ENCODE data around the gene DDX24.

DDX24 gene

DNA sequence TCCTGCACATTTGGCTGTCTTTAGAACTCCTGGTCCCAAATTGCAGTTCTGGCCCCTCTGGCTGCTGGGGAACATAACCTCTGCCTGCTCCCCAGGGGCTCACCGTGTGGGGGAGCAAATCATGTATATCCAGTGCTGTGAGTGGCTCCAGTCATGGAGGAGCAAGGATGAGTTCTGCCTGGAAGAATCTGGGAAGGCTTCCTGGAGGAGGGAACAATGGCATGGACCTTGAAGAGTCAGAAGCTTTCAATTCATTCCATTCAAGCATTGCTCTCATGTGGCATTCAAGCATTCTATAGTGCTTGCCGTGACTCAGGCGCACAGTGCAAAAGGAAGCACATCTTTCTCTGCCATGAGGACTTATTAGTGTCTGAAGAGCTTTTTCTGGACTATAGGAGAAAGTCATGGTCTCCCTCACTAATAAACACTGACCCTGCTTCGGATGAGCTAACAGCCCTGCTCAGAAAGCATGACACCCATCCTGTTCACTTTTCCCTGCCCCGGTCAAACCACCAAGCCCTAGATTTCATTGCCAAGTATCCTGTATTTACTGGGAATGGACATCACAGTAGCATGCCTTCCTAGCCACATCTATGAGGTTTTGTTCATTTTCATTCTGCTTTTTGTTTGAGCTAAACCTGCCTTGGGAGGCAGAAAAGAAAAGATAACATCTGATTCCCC, 33.0 kb upstream of the DDX24 start:
- DNase-seq: no peak

DNA sequence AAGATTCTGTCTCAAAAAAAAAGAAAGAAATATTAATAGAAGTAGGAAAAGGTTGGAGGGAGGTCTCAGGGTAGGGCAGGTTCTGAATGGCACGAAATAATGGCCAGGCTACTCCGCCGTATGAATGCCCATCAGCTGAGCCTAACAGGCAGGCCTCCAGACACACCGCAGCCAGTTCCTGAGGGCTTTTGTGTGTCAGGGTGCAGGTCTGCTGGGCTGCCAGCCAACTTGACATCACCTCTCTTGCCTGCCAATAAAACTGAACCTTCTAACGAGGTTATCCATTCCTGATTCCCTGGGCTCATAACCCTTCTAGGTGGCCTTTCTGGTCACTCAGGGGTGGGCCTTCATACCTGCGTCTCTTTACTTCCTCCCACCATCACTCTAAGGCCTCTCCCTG, 32.5 kb upstream of the DDX24 start:
- DNase-seq: no peak

DNA sequence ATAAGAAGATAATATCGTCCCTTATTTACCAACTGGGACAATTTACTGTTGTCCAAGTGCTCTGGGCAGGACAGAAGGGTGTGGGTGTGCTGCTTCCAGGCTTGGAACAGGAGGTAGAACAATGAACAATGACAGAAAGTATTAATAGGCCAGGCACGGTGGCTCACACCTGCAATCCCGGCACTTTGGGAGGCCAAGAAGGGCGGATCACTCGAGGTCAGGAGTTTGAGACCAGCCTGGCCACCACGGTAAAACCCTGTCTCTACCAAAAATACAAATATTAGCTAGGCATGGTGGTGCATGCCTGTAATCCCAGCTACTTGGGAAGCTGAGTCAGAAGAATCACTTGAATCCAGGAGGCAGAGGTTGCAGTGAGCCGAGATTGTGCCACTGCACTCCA, 32.1 kb upstream of the DDX24 start:
- no peak for DNase-seq

DNA sequence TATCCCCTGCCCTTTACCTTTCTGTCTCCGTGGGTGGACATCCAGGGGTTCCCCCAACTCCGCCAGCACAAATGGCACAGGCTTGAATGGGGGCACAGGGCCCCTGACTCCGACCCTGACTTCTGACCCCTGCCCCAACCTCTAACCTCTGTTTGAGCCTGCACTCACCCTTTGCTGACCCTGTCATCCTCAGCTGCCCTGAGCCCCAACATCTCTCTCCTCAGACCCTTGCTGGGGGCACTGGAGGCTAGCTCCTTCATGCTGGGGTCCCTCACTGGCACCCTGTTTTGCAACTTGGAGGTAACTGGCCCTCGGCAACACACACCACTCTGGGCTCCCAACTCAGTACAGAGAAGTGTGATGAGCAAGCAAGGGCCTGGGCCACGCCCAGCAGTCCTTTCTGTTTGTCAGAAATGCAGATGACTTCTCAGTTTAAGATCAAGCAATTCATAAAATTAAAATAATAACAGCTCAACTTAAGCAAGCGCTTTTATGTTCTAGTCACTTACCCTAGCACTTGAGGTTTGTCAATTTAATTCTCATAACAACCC, 31.6 kb upstream of the DDX24 start:
- no peak for DNase-seq

DNA sequence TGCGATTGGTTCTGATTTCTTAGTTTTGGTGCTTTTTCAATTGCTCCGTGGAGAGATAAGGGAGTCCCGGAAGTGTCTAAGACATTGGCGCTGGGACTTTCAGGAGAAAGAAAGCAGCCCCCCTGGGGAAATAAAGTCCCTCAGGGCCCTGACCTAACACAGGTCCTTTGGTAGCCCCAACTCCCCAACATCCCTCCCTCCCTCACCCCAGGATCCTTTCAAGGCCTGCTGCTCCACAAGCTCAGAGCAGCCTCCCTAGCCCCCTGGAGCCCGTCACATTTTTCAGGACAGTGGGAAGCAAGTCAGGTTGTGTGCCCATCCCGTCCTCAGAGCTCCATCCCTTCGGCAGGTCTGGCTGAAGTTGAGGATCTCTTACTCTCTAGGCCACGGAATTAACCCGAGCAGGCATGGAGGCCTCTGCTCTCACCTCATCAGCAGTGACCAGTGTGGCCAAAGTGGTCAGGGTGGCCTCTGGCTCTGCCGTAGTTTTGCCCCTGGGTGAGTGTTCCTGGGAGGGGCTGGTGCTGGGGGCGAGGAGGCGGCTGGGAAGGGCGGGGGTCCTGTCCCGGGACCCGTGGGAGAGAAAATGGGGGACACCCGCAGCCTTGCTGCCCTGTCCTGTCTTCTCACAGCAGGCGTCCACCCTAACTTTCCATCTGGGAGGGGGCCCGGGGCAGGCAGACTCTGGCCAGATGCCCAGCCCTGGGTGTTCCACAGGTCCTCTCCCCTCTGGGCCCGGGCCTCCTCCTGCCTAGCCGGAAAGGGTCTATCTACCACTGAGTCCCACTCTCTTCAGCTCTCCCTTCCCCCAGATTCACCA, 30.5 kb upstream of the DDX24 start:
- no peak for DNase-seq

DNA sequence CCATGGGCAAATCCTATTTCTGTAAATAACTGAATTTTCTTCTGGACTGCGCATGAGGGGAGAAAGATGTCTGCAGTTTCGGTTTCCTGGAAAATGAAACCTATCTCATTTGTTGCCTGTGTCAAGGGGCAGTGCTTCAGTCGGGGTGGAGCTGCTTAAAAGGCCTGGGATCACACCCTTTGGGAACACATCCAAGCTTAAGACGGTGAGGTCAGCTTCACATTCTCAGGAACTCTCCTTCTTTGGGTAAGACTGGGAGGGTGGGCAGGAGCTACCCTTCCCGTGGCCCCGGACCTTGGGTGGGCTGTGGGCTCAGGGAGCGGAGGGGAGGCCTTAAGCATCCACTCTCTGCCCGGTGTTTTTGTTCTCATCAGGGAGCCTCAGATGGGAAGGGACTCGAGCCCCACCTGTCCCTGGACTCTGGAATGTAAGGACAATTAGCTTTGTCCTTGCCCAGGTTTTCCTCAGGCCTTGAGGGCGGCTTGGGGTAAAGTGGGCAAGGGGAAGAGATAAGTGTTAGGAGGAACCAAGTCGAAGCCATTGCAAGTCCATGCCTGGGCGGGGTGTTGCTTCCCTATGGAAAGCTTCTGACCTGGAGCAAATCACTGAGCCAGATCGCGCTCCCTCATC, 29.7 kb upstream of the DDX24 start, which contains the start of gene IFI27:
TSS of gene IFI27 (plus strand) at position 185 of the 630 bp plus-strand sequence.
- no peak for DNase-seq

DNA sequence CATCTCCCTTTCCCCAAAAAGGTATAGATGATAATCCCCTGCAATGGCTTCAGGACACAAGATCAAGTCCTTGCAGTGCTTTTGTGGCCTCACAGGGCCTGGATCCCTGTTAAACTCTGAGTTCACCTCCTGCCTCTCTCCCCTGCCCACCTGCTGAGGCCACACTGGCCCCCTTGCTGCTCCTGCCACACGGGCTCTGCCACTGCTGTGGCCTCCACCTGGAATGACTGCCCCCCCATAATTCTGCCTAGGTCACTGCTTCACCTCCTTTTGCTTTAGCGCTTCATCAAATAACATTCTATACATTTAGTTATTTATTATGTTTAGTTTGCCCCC, 28.9 kb upstream of the DDX24 start:
- DNase-seq: no peak

DNA sequence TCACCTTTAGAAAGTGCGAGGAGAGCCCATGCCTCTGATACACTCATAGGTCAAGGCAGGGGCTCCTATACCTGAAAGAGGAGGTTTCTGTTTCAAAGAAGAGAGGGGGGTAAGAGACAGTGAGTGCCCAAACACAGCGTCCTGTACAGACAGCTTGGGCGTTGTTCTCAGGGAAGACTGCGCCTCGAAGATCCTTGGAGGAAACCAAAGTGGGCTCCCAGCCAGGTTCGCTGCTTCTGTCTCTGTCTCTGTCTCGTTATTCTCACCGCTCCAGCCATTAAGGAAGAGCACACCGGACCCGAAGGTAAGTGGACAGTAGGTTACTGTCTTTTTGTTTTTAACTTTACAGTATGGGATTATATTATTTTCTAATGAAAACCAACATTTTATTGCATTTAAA, 23.7 kb upstream of the DDX24 start:
- no peak for DNase-seq

DNA sequence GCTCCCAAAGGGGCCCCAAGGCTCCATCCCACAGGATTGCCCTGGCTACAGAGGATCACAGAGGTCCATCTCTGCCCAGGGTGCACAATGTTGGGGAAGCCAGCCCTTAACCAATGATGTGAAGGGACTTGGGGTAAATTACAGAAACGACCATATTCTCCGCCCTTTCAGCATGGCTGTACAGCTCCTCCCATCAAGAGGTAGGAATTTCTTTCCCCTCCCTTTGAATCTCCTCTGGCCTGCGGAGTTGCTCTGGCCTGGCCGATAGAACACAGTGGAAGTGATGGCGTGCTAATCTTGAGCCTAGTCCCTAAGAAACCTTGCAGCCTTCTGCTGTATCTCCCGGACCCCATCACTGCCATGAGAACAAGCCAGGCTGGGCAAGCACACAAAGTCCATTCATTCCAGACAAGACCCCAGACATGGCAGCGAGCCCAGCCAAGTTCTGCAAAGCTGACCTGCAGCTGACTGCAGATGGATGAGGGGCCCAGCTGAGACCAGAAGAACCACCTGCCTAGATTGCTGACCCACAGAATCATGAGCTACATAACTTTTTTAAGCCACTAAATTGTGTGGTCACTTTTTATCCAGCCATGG, 22.6 kb upstream of the DDX24 start:
- no peak for DNase-seq

DNA sequence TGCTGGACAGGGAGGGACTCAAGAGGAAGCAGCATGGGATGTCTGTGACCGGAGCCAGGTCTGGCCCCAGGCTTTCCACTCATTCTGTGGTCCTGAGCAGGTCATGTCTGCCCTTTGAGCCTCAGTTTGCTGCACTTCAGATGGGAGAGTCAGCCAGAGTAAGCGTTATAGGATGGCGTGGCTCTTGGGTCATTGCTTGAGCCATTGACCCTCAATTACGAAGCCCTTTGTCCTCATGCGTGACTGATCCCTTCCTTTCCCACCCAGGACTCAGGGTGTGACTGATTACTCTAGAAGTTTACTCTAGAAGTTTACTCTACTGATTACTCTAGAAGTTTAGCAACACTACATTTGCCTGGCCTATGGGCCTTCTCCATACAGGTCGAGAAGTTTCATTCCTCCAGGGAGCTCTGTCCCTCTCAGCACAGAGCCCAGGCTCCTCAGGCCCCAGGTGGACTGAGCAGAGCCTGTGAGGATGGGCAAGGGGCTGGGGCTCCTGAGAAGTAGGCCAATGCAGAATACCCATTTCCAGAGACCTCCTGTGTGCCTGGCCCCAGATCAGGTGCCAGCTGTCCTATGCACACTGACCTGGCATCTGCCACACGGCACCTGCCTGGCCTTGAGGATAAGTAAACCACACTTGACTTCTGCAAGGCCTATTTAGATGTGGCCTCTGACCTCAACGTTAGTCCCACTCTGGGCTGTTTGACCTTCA, 21.9 kb upstream of the DDX24 start:
- no peak for DNase-seq

DNA sequence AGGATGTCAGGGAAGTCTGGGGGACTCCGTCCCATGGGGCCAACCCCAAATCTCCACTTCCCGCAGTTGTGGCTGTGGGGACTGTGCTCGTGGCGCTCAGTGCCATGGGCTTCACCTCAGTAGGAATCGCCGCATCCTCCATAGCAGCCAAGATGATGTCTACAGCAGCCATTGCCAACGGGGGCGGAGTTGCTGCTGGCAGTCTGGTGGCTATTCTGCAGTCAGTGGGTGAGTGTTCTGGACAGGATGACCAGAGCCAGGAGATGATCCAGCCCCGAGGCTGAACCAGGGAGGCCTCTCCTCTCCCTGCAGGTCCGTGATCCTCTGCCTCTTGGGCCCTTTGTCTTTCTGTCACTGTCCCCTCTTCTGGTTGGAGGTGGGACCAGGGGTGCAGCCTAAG, 20.7 kb upstream of the DDX24 start:
- DNase-seq: no peak

DNA sequence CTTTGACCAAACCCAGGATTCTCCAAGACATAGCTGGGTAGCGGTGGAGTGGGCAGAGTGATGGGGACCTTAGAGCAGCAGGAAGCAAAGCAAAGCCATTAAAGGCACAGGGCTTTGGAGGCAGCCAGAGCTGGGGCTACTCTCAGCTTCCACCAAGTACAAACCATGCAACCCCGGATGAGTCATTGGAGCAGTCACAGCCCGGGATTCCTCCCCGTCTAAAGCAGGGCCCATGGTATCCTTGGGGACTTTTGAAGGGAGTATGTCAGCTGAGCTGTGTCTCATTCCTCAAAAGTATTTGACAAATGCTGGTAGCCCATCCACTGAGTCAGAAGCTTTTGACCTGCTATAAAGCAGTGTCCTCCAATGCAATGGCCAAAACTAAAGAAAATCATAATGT, 19.8 kb upstream of the DDX24 start:
- no peak for DNase-seq

DNA sequence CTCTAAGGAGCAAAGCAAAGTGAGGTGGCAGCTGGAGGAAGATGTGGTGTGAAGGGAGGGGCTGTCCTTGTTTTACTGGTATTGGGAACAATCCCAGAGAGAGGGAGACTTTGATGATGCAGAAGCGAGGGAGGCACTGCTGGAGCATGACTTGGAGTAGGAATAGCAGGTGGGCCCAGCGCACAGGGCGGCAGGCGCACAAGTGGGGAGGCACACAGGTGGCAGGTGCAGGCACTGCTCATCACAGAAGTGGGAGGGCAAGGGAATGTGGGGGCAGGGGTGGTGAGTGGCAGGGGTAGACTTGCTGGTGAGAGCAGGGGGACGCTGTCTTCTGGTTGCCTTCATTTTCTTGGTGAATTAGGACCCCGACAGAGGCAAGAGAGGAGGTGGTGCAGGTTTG, 18.0 kb upstream of the DDX24 start:
- DNase-seq: no peak

DNA sequence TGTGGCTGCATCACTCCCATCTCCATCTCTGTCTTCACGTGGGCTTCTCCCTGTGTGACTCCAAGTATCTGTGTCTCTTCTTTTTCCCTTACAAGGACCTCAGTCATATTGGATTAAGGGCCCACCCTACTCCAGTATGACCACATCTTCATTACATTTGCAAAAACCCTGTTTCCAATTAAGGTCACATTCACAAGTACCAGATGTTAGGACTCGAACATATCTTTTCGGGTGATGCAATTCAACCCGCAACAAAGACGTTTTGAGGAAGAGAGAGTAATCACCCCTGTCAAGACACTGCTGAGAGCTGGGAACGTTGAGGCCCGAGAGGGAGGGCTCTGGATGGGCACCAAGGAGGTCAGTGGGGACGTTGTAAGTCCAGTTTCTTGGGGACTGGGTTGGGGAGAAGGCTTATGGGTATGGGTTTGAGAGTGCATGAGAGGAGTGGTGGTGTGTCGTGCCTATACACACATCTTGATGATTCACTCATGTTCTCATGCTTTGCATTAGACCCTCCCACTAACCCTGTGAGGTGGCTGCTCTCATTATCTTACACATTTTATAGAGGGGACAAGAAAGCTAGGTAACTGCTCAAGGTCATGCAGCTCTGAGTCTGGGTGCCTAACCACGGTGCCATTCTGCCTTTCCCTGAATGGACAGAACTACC, 17.5 kb upstream of the DDX24 start:
- DNase-seq: no peak

DNA sequence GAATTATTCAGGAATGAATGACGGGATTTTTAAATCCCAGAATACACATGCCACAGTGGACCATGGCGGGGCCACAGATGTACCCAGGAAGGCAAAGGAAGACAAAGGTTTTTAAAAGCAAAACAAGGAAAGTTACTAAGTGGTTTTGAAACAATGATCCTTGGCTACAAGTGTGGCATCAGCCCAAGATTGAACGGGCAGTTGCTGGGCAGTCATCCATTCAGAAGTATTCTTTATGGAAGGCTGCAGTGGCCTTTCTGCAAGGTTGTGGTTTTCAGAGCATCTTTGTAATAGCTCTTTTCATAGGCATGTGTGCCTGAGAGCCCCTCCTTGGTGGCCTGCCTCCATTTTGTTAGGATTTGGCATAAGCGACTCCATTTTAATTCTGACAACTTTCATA, 16.1 kb upstream of the DDX24 start:
- no peak for DNase-seq

DNA sequence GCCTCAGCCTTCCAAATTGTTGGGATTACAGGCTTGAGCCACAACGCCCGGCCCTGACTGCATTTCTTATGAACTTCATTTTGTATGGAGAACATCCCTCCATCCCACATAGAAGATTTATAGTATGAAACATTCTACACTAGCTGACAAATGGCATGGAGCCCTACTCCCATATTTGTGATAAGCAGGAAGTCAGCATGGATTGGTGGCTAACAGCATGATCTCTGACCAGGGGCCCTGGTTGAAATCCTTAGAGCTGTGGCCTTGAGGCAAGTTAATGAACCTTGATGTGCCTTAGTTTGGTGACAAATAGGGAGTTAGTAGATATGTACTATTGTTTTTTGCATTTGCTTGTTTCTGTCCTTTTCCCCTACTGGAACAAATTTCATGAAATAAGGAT, 12.4 kb upstream of the DDX24 start:
- DNase-seq: no peak

DNA sequence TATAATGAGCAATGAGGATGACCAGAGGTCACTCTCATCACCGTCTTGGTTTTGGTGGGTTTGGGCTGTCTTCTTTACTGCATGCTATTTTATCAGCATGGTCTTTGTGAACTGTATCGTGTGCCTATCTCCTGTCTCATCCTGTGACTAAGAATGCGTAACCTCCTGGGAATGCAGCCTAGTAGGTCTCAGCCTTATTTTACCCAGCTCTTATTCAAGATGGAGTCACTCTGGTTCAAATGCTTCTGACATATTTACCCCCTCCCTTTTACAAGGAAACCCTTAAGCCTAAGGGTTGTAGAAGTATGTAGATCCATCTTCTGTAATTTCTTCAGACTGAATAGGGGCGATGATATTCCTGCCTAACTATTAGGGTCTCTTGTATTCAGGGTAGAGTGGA, 8.5 kb upstream of the DDX24 start:
- no peak for DNase-seq

DNA sequence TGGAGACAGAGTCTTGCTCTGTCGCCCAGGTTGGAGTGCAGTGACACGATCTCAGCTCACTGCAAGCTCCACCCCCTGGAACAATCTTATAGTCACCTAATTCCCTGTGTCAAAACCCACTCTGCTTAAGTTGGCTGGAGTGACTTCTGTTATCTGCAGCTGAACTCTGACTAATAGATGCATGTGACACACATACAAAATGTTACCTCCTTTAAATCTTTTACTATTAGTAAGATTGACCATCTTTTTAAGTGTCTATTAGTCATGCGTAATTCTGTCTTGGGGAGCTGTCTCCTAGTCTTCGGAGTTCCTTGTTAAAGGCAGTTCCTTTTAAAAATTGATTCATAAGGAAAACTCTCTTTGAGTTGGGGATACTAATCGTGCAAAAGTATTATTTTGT, 7.5 kb upstream of the DDX24 start:
- DNase-seq: no peak

DNA sequence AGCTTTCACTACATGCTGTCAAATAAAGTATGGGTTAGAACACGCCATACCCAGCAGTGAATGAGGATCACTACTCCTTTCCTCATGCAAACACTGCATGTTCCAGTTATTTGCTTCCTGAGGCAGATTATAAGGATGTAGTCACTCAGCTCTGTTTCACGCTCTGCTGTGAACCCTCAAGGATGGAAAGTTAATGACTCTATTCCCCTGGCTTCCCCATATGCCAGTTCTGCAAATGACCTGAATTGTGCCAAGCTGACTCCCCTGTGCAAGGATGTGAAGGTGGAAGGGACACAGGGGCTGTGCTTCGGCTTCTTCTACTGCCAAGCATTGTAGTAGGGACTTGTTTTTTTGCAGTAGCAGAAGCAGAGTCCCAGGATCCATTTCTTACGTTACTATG, 6.9 kb upstream of the DDX24 start:
- no peak for DNase-seq

DNA sequence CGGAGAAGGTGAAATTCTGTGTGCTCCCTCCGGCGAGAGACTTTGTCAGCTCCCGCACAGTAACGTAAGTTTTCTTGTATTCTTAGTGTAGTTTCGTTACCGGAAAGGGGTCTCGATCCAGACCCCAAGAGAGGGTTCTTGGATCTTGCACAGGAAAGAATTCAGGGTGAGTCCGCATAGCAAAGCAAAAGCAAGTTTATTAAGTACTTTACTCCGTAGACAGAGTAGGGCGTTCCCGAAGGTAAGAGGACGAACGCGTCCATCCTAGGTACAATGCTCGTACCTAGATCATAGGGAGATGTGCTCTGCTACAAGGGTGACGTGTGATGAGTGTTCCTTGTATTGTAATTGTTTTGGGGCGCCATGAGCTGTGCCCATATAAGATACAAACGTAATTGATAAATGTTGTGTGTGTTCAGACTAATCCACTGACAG, 401 bp upstream of the DDX24 start:
- DNase-seq: no peak

DNA sequence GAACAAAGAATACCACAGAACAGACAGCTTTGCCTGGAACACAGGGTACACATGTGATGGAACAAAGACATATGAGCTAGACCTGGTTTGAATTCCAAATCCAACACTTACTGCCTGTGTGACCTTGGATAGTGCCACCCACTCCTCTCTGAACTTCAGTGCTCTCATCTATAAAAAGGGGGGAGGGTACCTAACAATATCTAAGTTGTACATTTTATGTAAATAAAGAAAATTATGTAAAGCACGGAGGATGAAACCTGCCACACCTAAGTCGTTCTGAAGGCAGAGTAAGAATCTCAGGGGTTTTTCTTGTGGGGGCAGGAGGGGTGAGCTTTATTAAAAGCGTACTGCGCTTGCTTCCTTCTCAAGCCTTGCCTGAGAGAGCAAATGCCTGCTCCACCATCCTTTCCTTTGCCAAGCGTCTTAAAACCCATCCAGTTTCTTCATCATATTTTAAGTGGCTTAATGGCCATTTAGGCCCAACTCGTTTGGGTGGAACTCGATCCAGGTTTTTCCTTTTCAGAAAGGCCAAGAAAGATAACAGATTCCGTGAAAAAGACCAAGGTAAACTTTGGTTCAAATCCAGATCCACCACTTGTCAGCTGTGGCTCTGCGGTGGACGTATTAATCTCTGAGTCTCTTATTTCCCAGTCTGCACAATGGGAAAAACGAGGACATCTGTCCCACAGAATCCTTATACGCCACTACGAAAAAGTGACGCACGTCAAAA, 946 bp downstream of the DDX24 start:
- DNase-seq: no peak

DNA sequence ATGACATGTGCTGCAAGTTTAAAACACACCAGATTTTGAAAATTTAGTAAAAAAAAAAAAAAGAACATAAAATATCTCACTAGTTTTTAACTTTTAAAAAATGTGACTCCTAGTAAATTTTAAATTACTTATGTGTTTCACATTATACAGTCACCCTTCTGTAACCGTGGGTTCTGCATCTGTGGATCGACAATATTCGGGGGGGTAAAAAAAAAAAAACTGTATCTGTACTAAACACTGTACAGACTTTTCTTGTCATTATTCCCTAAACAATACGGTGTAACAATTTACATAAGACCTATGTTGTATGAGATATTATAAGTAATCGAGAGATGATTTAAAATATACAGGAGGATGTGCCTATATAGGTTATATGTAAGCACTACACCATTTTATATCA, 3.2 kb downstream of the DDX24 start:
- DNase-seq: no peak
